NCI-H82 treated with DMSO at 0.1 percent for 48 hours (cell line): ENCODE measurements around the gene TP53TG5.

Experiments
- DNase-seq: peaks from one replicate; lab custom pipeline; 2025; ENCODE audit not compliant: unreplicated experiment; lab: John Stamatoyannopoulos, UW

The TP53TG5 gene

GRCh38 chr20:45346851-45347250 is 31.3 kb downstream of the TP53TG5 start:
- no peak for DNase-seq

- no peak for DNase-seq
Observed at GRCh38 chr20:45346291-45346718, 31.8 kb downstream of the TP53TG5 start.

DNA sequence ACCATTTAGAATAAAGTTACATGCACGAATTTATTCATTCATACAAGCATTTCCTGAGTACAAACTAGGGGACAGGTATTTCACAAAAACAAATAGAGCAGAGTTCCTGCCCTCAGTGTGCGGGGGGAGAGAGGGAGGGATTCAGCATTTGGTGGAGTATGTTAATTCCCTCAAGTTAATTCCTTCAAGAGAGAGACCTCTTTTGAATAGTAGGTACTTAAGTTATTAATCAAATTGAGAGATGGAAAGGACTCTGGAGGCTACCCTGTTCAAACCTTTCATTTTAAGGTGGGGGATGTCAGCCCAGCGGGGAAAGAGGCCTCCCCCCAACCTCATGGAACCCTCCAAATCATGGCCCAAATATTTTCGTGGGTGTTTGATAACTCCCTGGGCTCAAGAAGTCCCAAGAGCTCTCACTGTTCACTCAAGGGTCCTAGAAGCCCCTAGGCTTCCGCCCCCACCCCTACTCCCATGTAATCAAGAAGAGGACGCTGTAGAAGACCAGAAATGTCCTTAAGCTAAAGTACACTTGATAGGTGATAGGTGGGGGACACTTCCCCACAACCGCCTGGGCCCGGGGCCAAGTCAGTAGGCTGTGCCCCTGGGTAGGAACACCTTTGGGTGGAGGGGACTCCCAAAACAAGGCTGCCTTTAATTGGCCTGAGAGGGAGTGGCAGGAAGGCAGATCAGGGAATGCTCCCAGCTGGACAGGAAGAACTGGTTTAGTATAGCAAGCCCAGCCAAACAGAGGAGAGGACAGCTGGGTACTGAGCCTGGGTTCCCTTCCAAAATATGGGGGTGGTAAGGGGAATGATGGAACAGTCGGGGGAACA is 32.8 kb downstream of the TP53TG5 start:
- DNase-seq = peak; percentile 34

DNA sequence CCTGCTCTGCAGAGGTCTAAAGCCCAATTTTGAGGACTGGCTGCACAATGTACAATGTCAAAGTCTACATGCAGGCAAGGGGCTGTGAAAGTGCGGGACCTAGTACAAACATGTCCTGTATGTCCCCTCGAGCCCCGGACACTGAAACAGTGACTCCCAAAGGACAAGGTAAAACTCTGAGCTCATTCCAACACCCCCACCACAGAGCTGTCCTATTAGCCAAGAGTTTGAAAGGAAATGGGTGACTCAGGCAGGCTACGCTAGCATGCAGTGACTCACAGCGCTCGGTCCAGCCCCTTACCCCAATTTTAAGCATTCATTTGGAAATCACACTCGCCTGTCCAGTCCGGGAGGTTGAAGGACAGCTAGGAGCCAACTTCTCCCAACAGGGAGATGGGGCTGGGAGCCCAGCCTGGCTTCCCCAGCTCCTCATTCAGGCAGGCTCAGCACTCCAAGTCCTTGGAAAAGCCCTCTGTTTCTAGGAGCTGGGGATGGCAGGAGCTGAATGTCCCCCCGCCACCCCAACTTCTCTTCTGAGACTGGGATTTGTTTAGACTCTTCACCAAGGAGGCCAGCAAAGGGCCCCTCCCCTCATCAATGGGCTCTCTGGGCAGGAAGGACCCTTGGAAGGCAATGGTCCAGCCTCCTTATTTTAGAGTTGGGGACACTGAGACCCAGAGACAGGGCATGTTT is 33.8 kb downstream of the TP53TG5 start:
- DNase-seq = no peak

DNA sequence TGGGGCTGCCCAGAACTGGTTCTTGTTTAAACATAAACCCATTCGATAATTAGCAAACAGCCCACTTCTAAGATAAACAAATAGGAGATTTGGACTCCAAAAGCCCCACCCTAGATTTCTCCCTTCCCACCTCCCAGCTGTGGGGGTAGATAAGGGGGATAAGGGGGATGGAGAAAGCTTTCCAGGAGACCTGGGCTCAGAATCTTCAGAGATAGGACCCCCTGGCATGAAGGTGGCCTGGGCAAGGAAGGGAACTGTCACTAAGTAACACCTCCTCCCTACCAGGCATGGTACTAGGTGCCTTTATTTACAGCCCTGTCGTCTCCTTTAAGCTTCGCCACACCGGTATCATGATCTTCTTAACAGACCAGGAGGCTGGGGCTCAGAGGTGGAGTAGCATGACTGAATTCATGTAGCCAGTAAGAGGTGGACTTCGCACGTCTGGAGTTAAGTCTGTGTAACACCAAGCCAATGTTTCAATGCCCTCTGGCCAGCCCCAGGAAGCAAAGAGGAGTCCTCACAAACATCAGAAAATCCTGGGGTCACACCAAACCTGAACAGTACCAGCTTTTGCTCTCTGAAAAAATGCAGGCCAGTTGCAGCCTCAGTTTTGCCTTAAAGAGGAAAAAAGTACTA is 34.5 kb downstream of the TP53TG5 start:
- peak; percentile 65 for DNase-seq

DNA sequence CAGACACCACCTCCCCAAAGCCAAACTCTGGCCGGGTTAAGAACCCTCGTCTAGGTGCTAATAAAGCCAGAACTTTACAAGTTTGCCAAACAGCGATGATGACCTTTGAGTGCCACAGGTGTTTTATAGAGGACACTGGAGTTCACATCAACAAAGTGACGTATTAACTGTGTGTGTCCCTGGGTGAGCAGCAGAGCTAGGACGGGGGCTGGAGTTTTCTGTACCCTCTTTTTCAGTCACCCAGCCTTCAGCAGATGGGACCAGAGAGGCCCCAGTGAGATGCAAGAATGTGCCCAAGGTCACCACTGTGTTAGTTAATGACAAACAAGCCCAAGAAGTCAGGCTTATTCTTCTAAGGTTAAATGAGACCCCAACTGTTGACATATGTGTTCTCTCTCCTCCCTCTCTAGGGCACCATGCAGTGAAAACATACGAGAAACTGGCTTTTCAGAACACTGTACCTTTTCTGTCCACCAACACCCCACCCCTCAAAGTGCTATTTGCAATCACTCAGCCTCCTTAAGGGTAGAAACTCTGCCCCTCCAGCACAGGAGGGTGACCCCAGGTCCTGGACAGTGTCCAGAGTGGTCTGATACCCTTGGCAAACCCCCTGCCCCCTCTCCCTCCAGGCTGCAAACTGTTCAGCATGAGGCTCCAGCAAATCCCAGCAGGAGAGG is 35.1 kb downstream of the TP53TG5 start:
- DNase-seq = no peak

GRCh38 chr20:45341939-45342854 is 35.9 kb downstream of the TP53TG5 start:
- DNase-seq = peak; percentile 61

- DNase-seq = no peak
Observed at GRCh38 chr20:45341579-45341938, 36.6 kb downstream of the TP53TG5 start.

GRCh38 chr20:45340951-45341350 is 37.2 kb downstream of the TP53TG5 start:
- DNase-seq = no peak

- no peak for DNase-seq
Observed at GRCh38 chr20:45340236-45340847, 37.8 kb downstream of the TP53TG5 start.

- DNase-seq = no peak
Observed at GRCh38 chr20:45339799-45340198, 38.3 kb downstream of the TP53TG5 start.

- DNase-seq = no peak
Observed at GRCh38 chr20:45339084-45339483, 39.0 kb downstream of the TP53TG5 start.

DNA sequence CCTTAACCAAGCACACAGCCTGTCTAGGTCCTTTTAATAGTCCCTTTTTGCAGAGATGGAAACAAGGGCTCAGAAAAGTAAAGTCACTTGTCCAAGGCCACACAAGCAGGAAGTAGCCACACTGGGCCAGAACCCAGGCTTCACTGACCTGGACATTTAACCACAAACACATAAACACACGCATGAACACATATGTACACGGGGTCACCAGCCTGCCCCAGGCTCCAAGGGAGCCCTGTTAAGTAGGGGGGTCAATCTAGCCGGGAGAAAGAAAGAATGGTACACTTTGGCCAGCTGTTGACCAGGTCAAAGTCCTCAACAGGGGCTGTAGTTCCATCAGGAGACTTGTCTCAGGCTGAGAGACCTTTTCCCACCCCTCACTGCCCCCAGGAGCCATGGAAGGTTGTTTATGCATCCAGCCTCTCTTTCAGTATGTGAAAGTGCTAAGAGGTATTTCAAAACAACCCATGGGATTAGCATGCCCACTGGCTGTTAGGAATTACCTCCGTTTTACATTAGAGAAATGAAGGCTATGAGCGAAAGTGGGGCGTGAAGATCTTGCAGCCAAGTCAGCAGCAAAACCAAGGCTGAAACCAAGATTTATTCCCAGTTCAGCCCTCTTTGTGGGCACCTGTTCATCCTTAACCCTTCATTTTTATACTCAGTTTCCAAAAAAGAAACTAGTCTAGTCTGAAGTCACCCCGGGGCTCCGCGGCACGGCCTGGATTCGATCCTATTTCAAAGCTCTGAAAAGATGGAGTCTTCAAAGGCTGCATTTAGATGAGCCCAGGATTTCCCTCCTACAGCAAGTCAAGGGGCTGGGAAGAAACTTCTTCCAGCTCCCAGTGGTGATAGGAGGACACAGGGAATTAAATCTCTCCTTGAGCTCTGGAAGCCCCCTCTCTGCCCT is 39.7 kb downstream of the TP53TG5 start:
- no peak for DNase-seq

GRCh38 chr20:45337367-45338120 is 40.6 kb downstream of the TP53TG5 start:
- DNase-seq = no peak

- no peak for DNase-seq
Observed at GRCh38 chr20:45336530-45337366, 41.4 kb downstream of the TP53TG5 start.

GRCh38 chr20:45330476-45330875 is 47.6 kb downstream of the TP53TG5 start:
- no peak for DNase-seq
